ENCODE results near the gene TMCC1.

DNA sequence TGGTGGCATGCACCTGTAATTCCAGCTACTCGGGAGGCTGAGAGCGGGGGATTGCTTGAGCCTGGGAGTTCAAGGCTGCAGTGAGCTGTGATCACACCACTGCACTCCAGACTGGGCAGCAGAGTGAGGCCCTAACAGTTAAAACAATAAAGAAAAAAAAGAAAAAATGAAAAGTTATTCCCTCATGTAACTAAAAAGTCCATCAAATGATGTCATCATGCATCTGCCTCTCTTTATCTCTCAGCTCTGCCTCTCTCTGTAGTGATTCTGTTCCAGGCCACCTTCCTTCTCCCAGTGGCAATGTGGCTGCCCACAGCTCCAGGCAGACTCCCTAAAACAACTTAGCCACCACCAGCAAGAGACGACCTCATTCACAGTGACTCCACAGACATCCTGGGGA, 49.5 kb upstream of the TMCC1 start:
- TF ChIP-seq, protein P1, sequence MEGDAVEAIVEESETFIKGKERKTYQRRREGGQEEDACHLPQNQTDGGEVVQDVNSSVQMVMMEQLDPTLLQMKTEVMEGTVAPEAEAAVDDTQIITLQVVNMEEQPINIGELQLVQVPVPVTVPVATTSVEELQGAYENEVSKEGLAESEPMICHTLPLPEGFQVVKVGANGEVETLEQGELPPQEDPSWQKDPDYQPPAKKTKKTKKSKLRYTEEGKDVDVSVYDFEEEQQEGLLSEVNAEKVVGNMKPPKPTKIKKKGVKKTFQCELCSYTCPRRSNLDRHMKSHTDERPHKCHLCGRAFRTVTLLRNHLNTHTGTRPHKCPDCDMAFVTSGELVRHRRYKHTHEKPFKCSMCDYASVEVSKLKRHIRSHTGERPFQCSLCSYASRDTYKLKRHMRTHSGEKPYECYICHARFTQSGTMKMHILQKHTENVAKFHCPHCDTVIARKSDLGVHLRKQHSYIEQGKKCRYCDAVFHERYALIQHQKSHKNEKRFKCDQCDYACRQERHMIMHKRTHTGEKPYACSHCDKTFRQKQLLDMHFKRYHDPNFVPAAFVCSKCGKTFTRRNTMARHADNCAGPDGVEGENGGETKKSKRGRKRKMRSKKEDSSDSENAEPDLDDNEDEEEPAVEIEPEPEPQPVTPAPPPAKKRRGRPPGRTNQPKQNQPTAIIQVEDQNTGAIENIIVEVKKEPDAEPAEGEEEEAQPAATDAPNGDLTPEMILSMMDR (IDR thresholded peaks at IDR 0.05) = no peak
- no peak for TF ChIP-seq POLR2A (IDR thresholded peaks at IDR 0.05)
